IPS-15b (cell line): ENCODE measurements around the gene PKNOX2.

Experiments
- H3K27me3 ChIP-seq: one replicate; pipeline ENCODE4 v1.6.1; 2013; ENCODE audit warnings: low read length; ENCODE audit not compliant: control insufficient read depth, insufficient read depth
- H3K36me3 ChIP-seq: one replicate; pipeline ENCODE4 v1.6.1; 2013; ENCODE audit warnings: low read length; ENCODE audit not compliant: control insufficient read depth, insufficient read depth
- H3K4me1 ChIP-seq: one replicate; pipeline ENCODE4 v1.6.1; 2013; ENCODE audit warnings: mild to moderate bottlenecking, low read length; ENCODE audit not compliant: control insufficient read depth, insufficient read depth
- H3K4me3 ChIP-seq: one replicate; pipeline ENCODE4 v1.5.1; 2013; ENCODE audit warnings: low read depth, low read length
- H3K9ac ChIP-seq: one replicate; pipeline ENCODE4 v1.6.1; 2013; ENCODE audit warnings: low read depth, mild to moderate bottlenecking, low read length
- H3K9me3 ChIP-seq: one replicate; pipeline ENCODE4 v1.6.1; 2013; ENCODE audit warnings: mild to moderate bottlenecking, low read length; ENCODE audit not compliant: control insufficient read depth, insufficient read depth

PKNOX2 gene

GRCh38 chr11:125228993-125229392 lies 64.4 kb downstream of the PKNOX2 start:
- Histone ChIP-seq H3K36me3 (no peaks in the 10 kb centered on the region), H3K4me1 (peaks cover 23% of the 10 kb centered on the region), H3K4me3 (no peak overlapping the region), H3K9ac (no peak overlapping the region), H3K27me3 (peaks cover 4% of the 10 kb centered on the region), H3K9me3 (no peaks in the 10 kb centered on the region)

GRCh38 chr11:125229916-125230315 lies 65.4 kb downstream of the PKNOX2 start:
- H3K4me3 ChIP-seq = no peak overlapping the region
- H3K36me3 ChIP-seq = no peaks in the 10 kb centered on the region
- no peak overlapping the region for H3K9ac ChIP-seq
- H3K9me3 ChIP-seq = no peaks in the 10 kb centered on the region
- peaks cover 10% of the 10 kb centered on the region for H3K27me3 ChIP-seq
- peaks cover 23% of the 10 kb centered on the region for H3K4me1 ChIP-seq

- Histone ChIP-seq H3K4me1 (peaks cover 22% of the 10 kb centered on the region), H3K27me3 (peaks cover 21% of the 10 kb centered on the region)
Observed at GRCh38 chr11:125233116-125233515, 68.6 kb downstream of the PKNOX2 start.

GRCh38 chr11:125233736-125234275 lies 69.3 kb downstream of the PKNOX2 start:
- Histone ChIP-seq H3K9ac (no peak overlapping the region), H3K4me3 (no peak overlapping the region), H3K4me1 (peaks cover 15% of the 10 kb centered on the region), H3K27me3 (peaks cover 21% of the 10 kb centered on the region), H3K36me3 (no peaks in the 10 kb centered on the region), H3K9me3 (no peaks in the 10 kb centered on the region)

More at GRCh38 chr11:125233116-125233515, 68.6 kb downstream of the PKNOX2 start:
- Histone ChIP-seq H3K36me3 (no peaks in the 10 kb centered on the region), H3K4me3 (no peak overlapping the region), H3K9ac (no peak overlapping the region), H3K9me3 (no peaks in the 10 kb centered on the region)

GRCh38 chr11:125235071-125235471 lies 70.5 kb downstream of the PKNOX2 start:
- peaks cover 21% of the 10 kb centered on the region for H3K27me3 ChIP-seq
- no peak overlapping the region for H3K9ac ChIP-seq
- peaks cover 15% of the 10 kb centered on the region for H3K4me1 ChIP-seq
- no peaks in the 10 kb centered on the region for H3K9me3 ChIP-seq
- no peaks in the 10 kb centered on the region for H3K36me3 ChIP-seq
- H3K4me3 ChIP-seq = no peak overlapping the region

- H3K4me3 ChIP-seq = no peak overlapping the region
- H3K27me3 ChIP-seq = peaks cover 19% of the 10 kb centered on the region
- no peaks in the 10 kb centered on the region for H3K9me3 ChIP-seq
- H3K4me1 ChIP-seq = peaks cover 18% of the 10 kb centered on the region
- no peaks in the 10 kb centered on the region for H3K36me3 ChIP-seq
- peak overlapping the region; percentile 16 for H3K9ac ChIP-seq
Observed at GRCh38 chr11:125236072-125236825, 71.7 kb downstream of the PKNOX2 start.

GRCh38 chr11:125239585-125240560 lies 75.3 kb downstream of the PKNOX2 start:
- Histone ChIP-seq H3K9me3 (no peaks in the 10 kb centered on the region), H3K36me3 (no peaks in the 10 kb centered on the region), H3K4me1 (peaks cover 20% of the 10 kb centered on the region), H3K9ac (no peak overlapping the region), H3K27me3 (peaks cover 13% of the 10 kb centered on the region), H3K4me3 (no peak overlapping the region)

GRCh38 chr11:125241104-125241503 lies 76.6 kb downstream of the PKNOX2 start:
- no peak overlapping the region for H3K4me3 ChIP-seq
- peaks cover 13% of the 10 kb centered on the region for H3K4me1 ChIP-seq
- H3K27me3 ChIP-seq = peaks cover 6% of the 10 kb centered on the region
- no peaks in the 10 kb centered on the region for H3K9me3 ChIP-seq
- H3K36me3 ChIP-seq = no peaks in the 10 kb centered on the region
- H3K9ac ChIP-seq = no peak overlapping the region

GRCh38 chr11:125242141-125242775 lies 77.7 kb downstream of the PKNOX2 start:
- Histone ChIP-seq H3K4me1 (peaks cover 13% of the 10 kb centered on the region), H3K9me3 (no peaks in the 10 kb centered on the region), H3K9ac (no peak overlapping the region), H3K4me3 (no peak overlapping the region), H3K36me3 (no peaks in the 10 kb centered on the region), H3K27me3 (peaks cover 6% of the 10 kb centered on the region)

GRCh38 chr11:125244166-125244565 lies 79.6 kb downstream of the PKNOX2 start:
- no peaks in the 10 kb centered on the region for H3K9me3 ChIP-seq
- H3K4me1 ChIP-seq = peaks cover 13% of the 10 kb centered on the region
- H3K9ac ChIP-seq = no peak overlapping the region
- H3K27me3 ChIP-seq = no peaks in the 10 kb centered on the region
- no peaks in the 10 kb centered on the region for H3K36me3 ChIP-seq
- no peak overlapping the region for H3K4me3 ChIP-seq

GRCh38 chr11:125245299-125245698 lies 80.7 kb downstream of the PKNOX2 start:
- H3K36me3 ChIP-seq = no peaks in the 10 kb centered on the region
- peaks cover 3% of the 10 kb centered on the region for H3K4me1 ChIP-seq
- no peak overlapping the region for H3K4me3 ChIP-seq
- no peaks in the 10 kb centered on the region for H3K27me3 ChIP-seq
- no peaks in the 10 kb centered on the region for H3K9me3 ChIP-seq
- H3K9ac ChIP-seq = no peak overlapping the region
